Tibial nerve (tissue), 4 donors: ENCODE measurements around the gene FAM174A. TPM values are rescaled to one million over a fixed set of nuclear protein-coding genes. Genes with fewer than 3 reads are reported as not detected.

Experiments
- DNase-seq, 2 donors: peaks; one replicate each; pipeline ENCODE4 v3.0.0-alpha.2; 2019; ENCODE audit warnings: low spot score in 2 of 2
- H3K27ac ChIP-seq, 4 donors: fragments of 200-600 bp; sonication (generic) in 3 of 4; one replicate each; pipeline ENCODE4 v1.5.1; 2017 to 2019; ENCODE audit warnings: mild to moderate bottlenecking in 1 of 4
- H3K27me3 ChIP-seq, 2 donors: fragments of 200-600 bp; sonication (generic) in 1 of 2; one replicate each; pipeline versions ENCODE4 v1.5.1 to v1.6.0; 2017 to 2019
- H3K36me3 ChIP-seq, 3 donors: fragments of 200-600 bp; sonication (generic); one replicate each; pipeline ENCODE4 v1.5.1; 2018 to 2019
- H3K4me1 ChIP-seq, 4 donors: fragments of 200-600 bp; sonication (generic) in 3 of 4; one replicate each; pipeline ENCODE4 v1.5.1; 2017 to 2019
- H3K4me3 ChIP-seq, 4 donors: fragments of 200-600 bp; sonication (generic) in 3 of 4; one replicate each; pipeline ENCODE4 v1.5.1; 2017 to 2019; ENCODE audit warnings: mild to moderate bottlenecking in 1 of 4, moderate library complexity in 1 of 4
- H3K9me3 ChIP-seq, 4 donors: fragments of 200-600 bp; sonication (generic) in 3 of 4; one replicate each; pipeline ENCODE4 v1.5.1; 2017 to 2019
- CTCF ChIP-seq, 5 experiments: fragments of 200-600 bp in 3 of 5; fragments of 450-650 bp in 2 of 5; sonication (generic) in 3 of 5; IDR thresholded peaks; one replicate each; pipeline ENCODE4 v1.5.1; 2016 to 2019; ENCODE audit warnings: antibody characterized with exemption in 5 of 5, mild to moderate bottlenecking in 3 of 5, moderate library complexity in 2 of 5
- EP300 ChIP-seq, 2 donors: sonication (generic); formaldehyde crosslinking; IDR thresholded peaks; one replicate each; pipeline ENCODE4 v1.6.1; 2017; ENCODE audit warnings: antibody characterized with exemption in 2 of 2, mild to moderate bottlenecking in 1 of 2
- POLR2A ChIP-seq, 2 donors: fragments of 450-650 bp; IDR thresholded peaks; one replicate each; pipeline ENCODE4 v1.6.1; 2017; ENCODE audit warnings: antibody characterized with exemption in 2 of 2, mild to moderate bottlenecking in 2 of 2, moderate library complexity in 2 of 2
- WGBS, 2 donors: methylation state at CpG; one replicate each; pipeline ENCODE4 v1.1.5; 2018; 5-methylcytosine and 5-hydroxymethylcytosine counted together
- total RNA-seq, 4 donors: library from RNA; depleted of rRNA; stranded (reverse); fragments of >200 nt; gene quantifications; one replicate each; pipeline ENCODE4 v1.1.0, GENCODE V29; 2016

The FAM174A gene
- total RNA-seq, 4 donors from 2014 or later = 39.5 to 66.9 (median 45.5) TPM

- DNase-seq = no peak
- TF ChIP-seq EP300 (IDR thresholded peaks at IDR 0.05) (no peak), POLR2A (IDR thresholded peaks at IDR 0.05) (no peak), CTCF (IDR thresholded peaks at IDR 0.05) (no peak)
- Histone ChIP-seq H3K27ac (no peak overlapping the region), H3K27me3 (no peaks in the 10 kb centered on the region), H3K4me3 (no peak overlapping the region), H3K36me3 (no peaks in the 10 kb centered on the region), H3K4me1 (no peaks in the 10 kb centered on the region), H3K9me3 (no peaks in the 10 kb centered on the region)
- WGBS, 2 donors = 50 to 52% methylated on average over 1 of the region's 1 CpG
Observed at GRCh38 chr5:100505984-100506670, 29.0 kb upstream of the FAM174A start.

- TF ChIP-seq POLR2A (IDR thresholded peaks at IDR 0.05) (no peak), EP300 (IDR thresholded peaks at IDR 0.05) (no peak), CTCF (IDR thresholded peaks at IDR 0.05) (no peak)
- no peak for DNase-seq
- H3K4me3 ChIP-seq = no peak overlapping the region
- peaks cover 0 to 40% (median 7%) of the 10 kb centered on the region in 4 donors for H3K9me3 ChIP-seq
- no peak overlapping the region for H3K27ac ChIP-seq
- H3K36me3 ChIP-seq = peaks cover 0 to 6% (median 0%) of the 10 kb centered on the region in 3 donors
- H3K27me3 ChIP-seq = no peaks in the 10 kb centered on the region
- WGBS, 2 donors = 100% methylated on average over 1 of the region's 1 CpG
- H3K4me1 ChIP-seq = no peaks in the 10 kb centered on the region
Observed at GRCh38 chr5:100516285-100516684, 18.9 kb upstream of the FAM174A start.

- WGBS, 2 donors = 87 to 96% methylated on average over 5 of the region's 5 CpGs
- TF ChIP-seq EP300 (IDR thresholded peaks at IDR 0.05) (no peak), POLR2A (IDR thresholded peaks at IDR 0.05) (no peak), CTCF (IDR thresholded peaks at IDR 0.05) (no peak)
- H3K4me1 ChIP-seq = no peaks in the 10 kb centered on the region
Observed at GRCh38 chr5:100517301-100517974, 17.7 kb upstream of the FAM174A start.

GRCh38 chr5:100518377-100518776, 16.8 kb upstream of the FAM174A start:
- no peaks in the 10 kb centered on the region for H3K4me1 ChIP-seq
- H3K9me3 ChIP-seq = peaks cover 0 to 40% (median 9%) of the 10 kb centered on the region in 4 donors
- peaks cover 0 to 6% (median 0%) of the 10 kb centered on the region in 3 donors for H3K36me3 ChIP-seq
- no peak for DNase-seq
- no peak overlapping the region for H3K4me3 ChIP-seq
- 86 to 96% methylated on average over 3 of the region's 3 CpGs for WGBS, 2 donors
- H3K27me3 ChIP-seq = no peaks in the 10 kb centered on the region
- TF ChIP-seq CTCF (IDR thresholded peaks at IDR 0.05) (no peak), POLR2A (IDR thresholded peaks at IDR 0.05) (no peak), EP300 (IDR thresholded peaks at IDR 0.05) (no peak)
- no peak overlapping the region for H3K27ac ChIP-seq

More at GRCh38 chr5:100517301-100517974, 17.7 kb upstream of the FAM174A start:
- no peak overlapping the region for H3K4me3 ChIP-seq
- H3K27me3 ChIP-seq = no peaks in the 10 kb centered on the region
- H3K27ac ChIP-seq = no peak overlapping the region
- H3K36me3 ChIP-seq = peaks cover 0 to 6% (median 0%) of the 10 kb centered on the region in 3 donors
- DNase-seq = no peak
- peaks cover 0 to 40% (median 9%) of the 10 kb centered on the region in 4 donors for H3K9me3 ChIP-seq

- Histone ChIP-seq H3K27ac (no peak overlapping the region), H3K9me3 (peaks cover 0 to 40% (median 9%) of the 10 kb centered on the region in 4 donors), H3K36me3 (peaks cover 0 to 6% (median 0%) of the 10 kb centered on the region in 3 donors), H3K4me3 (no peak overlapping the region), H3K27me3 (no peaks in the 10 kb centered on the region), H3K4me1 (no peaks in the 10 kb centered on the region)
- no peak for DNase-seq
- TF ChIP-seq POLR2A (IDR thresholded peaks at IDR 0.05) (no peak), CTCF (IDR thresholded peaks at IDR 0.05) (no peak), EP300 (IDR thresholded peaks at IDR 0.05) (no peak)
Observed at GRCh38 chr5:100519075-100519474, 16.1 kb upstream of the FAM174A start.
